ENCODE data around the gene OR10T2.

- TF ChIP-seq REST (IDR thresholded peaks at IDR 0.05; ENCODE audit: insufficient replicate concordance, low read depth): no peak
- TF ChIP-seq CTCF (IDR thresholded peaks at IDR 0.05; ENCODE audit: insufficient read depth, low read length): no peak
- TF ChIP-seq POLR2AphosphoS5 (IDR thresholded peaks at IDR 0.05; ENCODE audit: low read depth): no peak
- TF ChIP-seq GABPA (IDR thresholded peaks at IDR 0.05; ENCODE audit: low read depth): no peak
- peak; percentile 45 for TF ChIP-seq SPI1 (IDR thresholded peaks at IDR 0.05; ENCODE audit: borderline replicate concordance, low read depth)
These were observed 35.5 kb upstream of the OR10T2 start for GRCh38 chr1:158434741-158435140.

Data from HL-60 (cell line).